ENCODE measurements around the gene WDR20. TPM values are rescaled to one million over a fixed set of nuclear protein-coding genes. Genes with fewer than 3 reads are reported as not detected.

Gene WDR20
- total and polyA plus RNA-seq, 2 donors (not counting 3 experiments of a cell fraction or from before 2014, with no cell fraction given), result 12.2 to 22.4 TPM

GRCh38 chr14:102217987-102218421 lies 78.3 kb downstream of the WDR20 start:
- dilution Hi-C loops (cut with MboI; ENCODE audit: extremely low pct_ligation_motif_present, low sequenced_read_pairs), result no loop called here
- CTCF ChIA-PET, result interaction anchor here (0.8 kb wide), 1 partner anchor 96 kb away, joined by 3 read pairs; no protein-coding TSS in a partner anchor
- no peaks in the 10 kb centered on the region for H4K20me1 ChIP-seq (replicated peaks; ENCODE audit: control insufficient read depth, extremely low read depth, insufficient read depth, low read length)
- no peak for DNase-seq (ENCODE audit: low read depth, low spot score)
- no peaks in the 10 kb centered on the region for H3K36me3 ChIP-seq (ENCODE audit: control insufficient read depth in 2 of 2, extremely low read depth in 1 of 2, insufficient read depth in 2 of 2, low read length in 2 of 2)
- no TSS peak for BruUV-seq (replicated peaks)
- TF ChIP-seq MYC (IDR thresholded peaks at IDR 0.05; ENCODE audit: low read depth, low read length), result no peak
- no peak for TF ChIP-seq FOS (IDR thresholded peaks at IDR 0.05; ENCODE audit: borderline replicate concordance, insufficient read depth, low read length)
- TF ChIP-seq JUN (IDR thresholded peaks at IDR 0.05; ENCODE audit: borderline replicate concordance, insufficient read depth, insufficient read length, low read depth), result no peak
- no peak for TF ChIP-seq MAX (IDR thresholded peaks at IDR 0.05; ENCODE audit: insufficient read depth, insufficient read length)
- TF ChIP-seq POLR2AphosphoS5 (IDR thresholded peaks at IDR 0.05; ENCODE audit: insufficient read depth, low read depth, low read length), result no peak
- TF ChIP-seq EZH2 (IDR thresholded peaks at IDR 0.05; ENCODE audit: borderline replicate concordance, low read depth, low read length, severe bottlenecking), result no peak
- TF ChIP-seq GATA2 (IDR thresholded peaks at IDR 0.05; ENCODE audit: insufficient read depth, insufficient read length, low read depth, low read length), result no peak
- no peak for TF ChIP-seq POLR2A (IDR thresholded peaks at IDR 0.05; ENCODE audit: low read depth, low read length)
- TF ChIP-seq CTCF (IDR thresholded peaks at IDR 0.05; ENCODE audit: extremely low read depth in 1 of 2, insufficient read depth in 1 of 2, low read depth in 1 of 2, low read length in 2 of 2), result no peak
- POLR2A ChIA-PET, result no interaction called here
- no peak overlapping the region for H3K4me3 ChIP-seq (replicated peaks in 1 of 3; ENCODE audit: insufficient read depth in 1 of 3, low read depth in 1 of 3, low read length in 3 of 3)
- H2AFZ ChIP-seq (ENCODE audit: low read depth, low read length), result no peak overlapping the region
- no peaks in the 10 kb centered on the region for H3K27me3 ChIP-seq (ENCODE audit: control insufficient read depth in 2 of 2, insufficient read depth in 2 of 2, low read length in 2 of 2)
- H3K4me2 ChIP-seq (ENCODE audit: insufficient read depth, low read length), result no peak overlapping the region
- H3K27ac ChIP-seq (ENCODE audit: insufficient read depth, low read depth, low read length), result no peak overlapping the region
- H3K9me3 ChIP-seq (replicated peaks; ENCODE audit: control insufficient read depth, insufficient read depth, low read length), result no peaks in the 10 kb centered on the region
- H3K9me1 ChIP-seq (replicated peaks; ENCODE audit: control insufficient read depth, extremely low read depth, insufficient read depth, low read length), result no peaks in the 10 kb centered on the region
- no peaks in the 10 kb centered on the region for H3K79me2 ChIP-seq (ENCODE audit: control insufficient read depth, insufficient read depth, low read length)
- FAIRE-seq, result no peak
- peaks cover 8% of the 10 kb centered on the region for H3K4me1 ChIP-seq (ENCODE audit: control insufficient read depth, extremely low read depth, insufficient read depth, low read length)
- intact Hi-C loops (cut with micrococcal nuclease), result no loop called here
- no peak overlapping the region for H3K9ac ChIP-seq (replicated peaks; ENCODE audit: extremely low read depth, insufficient read depth, low read length)
